Endothelial cell (in vitro differentiated cells): Measurements from ENCODE around the gene MRPS10. TPM values are rescaled to one million over a fixed set of nuclear protein-coding genes. Genes with fewer than 3 reads are reported as not detected.
"Not testable (repeated sequence)": the region's sequence is repeated elsewhere in the genome, so short reads cannot be mapped to it uniquely, and the experiment has no call there.

Source experiments
- DNase-seq: peaks from one replicate; pipeline ENCODE4 v3.0.0; 2021; ENCODE audit warnings: low spot score
- H3K27ac Mint-ChIP-seq: one replicate; pipeline ENCODE4 v1.8.0; 2021; ENCODE audit warnings: mixed read lengths, inconsistent platforms; ENCODE audit not compliant: unreplicated experiment
- H3K27me3 Mint-ChIP-seq: one replicate; pipeline ENCODE4 v1.8.0; 2021; ENCODE audit warnings: mild to moderate bottlenecking, moderate library complexity, mixed read lengths, inconsistent platforms; ENCODE audit not compliant: unreplicated experiment
- H3K36me3 Mint-ChIP-seq: one replicate; pipeline ENCODE4 v1.8.0; 2021; ENCODE audit warnings: mild to moderate bottlenecking, low read depth, mixed read lengths, inconsistent platforms; ENCODE audit not compliant: unreplicated experiment
- H3K4me1 Mint-ChIP-seq: one replicate; pipeline ENCODE4 v1.8.0; 2021; ENCODE audit warnings: mild to moderate bottlenecking, mixed read lengths, inconsistent platforms; ENCODE audit not compliant: unreplicated experiment
- H3K4me3 Mint-ChIP-seq: one replicate; pipeline ENCODE4 v1.8.0; 2021; ENCODE audit warnings: mild to moderate bottlenecking, mixed read lengths, inconsistent platforms; ENCODE audit not compliant: unreplicated experiment
- H3K9me3 Mint-ChIP-seq: one replicate; pipeline ENCODE4 v1.8.0; 2021; ENCODE audit warnings: mixed read lengths, inconsistent platforms; ENCODE audit not compliant: unreplicated experiment
- total RNA-seq: library from RNA; stranded (reverse); fragmentation: NEBNext Ultra II Directional; extraction: Animal tissue kit (Norgen Biotek cat#: 25700); gene quantifications from one replicate; pipeline ENCODE4 v1.2.1, GENCODE V29; 2021; ENCODE audit not compliant: unreplicated experiment
- TF ChIP-seq, protein P1 (sequence below): fragments of 200-600 bp; sonication (generic); IDR thresholded peaks from one replicate; pipeline ENCODE4 v1.5.0; 2021; ENCODE audit warnings: antibody characterized with exemption; ENCODE audit not compliant: unreplicated experiment

MRPS10 gene
- total RNA-seq, 1 donor from 2014 or later: 21.9 TPM

- Mint-ChIP-seq H3K9me3 (no peaks in the 10 kb centered on the region), H3K4me3 (no peak within 1 kb of the TSS), H3K27ac (no peak within 1 kb of the TSS), H3K36me3 (peaks cover 4% of the 10 kb centered on the region), H3K4me1 (no peaks in the 10 kb centered on the region), H3K27me3 (peaks cover 4% of the 10 kb centered on the region)
- TF ChIP-seq, protein P1, sequence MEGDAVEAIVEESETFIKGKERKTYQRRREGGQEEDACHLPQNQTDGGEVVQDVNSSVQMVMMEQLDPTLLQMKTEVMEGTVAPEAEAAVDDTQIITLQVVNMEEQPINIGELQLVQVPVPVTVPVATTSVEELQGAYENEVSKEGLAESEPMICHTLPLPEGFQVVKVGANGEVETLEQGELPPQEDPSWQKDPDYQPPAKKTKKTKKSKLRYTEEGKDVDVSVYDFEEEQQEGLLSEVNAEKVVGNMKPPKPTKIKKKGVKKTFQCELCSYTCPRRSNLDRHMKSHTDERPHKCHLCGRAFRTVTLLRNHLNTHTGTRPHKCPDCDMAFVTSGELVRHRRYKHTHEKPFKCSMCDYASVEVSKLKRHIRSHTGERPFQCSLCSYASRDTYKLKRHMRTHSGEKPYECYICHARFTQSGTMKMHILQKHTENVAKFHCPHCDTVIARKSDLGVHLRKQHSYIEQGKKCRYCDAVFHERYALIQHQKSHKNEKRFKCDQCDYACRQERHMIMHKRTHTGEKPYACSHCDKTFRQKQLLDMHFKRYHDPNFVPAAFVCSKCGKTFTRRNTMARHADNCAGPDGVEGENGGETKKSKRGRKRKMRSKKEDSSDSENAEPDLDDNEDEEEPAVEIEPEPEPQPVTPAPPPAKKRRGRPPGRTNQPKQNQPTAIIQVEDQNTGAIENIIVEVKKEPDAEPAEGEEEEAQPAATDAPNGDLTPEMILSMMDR: no peak
- no peak for DNase-seq
Observed at GRCh38 chr6:42173101-42173500, 44.6 kb downstream of the MRPS10 start, which contains the start of gene GUCA1A. TSS of gene GUCA1A (plus strand) at chr6:42173364. CDS start at chr6:42173614, 250 bp downstream.

DNA sequence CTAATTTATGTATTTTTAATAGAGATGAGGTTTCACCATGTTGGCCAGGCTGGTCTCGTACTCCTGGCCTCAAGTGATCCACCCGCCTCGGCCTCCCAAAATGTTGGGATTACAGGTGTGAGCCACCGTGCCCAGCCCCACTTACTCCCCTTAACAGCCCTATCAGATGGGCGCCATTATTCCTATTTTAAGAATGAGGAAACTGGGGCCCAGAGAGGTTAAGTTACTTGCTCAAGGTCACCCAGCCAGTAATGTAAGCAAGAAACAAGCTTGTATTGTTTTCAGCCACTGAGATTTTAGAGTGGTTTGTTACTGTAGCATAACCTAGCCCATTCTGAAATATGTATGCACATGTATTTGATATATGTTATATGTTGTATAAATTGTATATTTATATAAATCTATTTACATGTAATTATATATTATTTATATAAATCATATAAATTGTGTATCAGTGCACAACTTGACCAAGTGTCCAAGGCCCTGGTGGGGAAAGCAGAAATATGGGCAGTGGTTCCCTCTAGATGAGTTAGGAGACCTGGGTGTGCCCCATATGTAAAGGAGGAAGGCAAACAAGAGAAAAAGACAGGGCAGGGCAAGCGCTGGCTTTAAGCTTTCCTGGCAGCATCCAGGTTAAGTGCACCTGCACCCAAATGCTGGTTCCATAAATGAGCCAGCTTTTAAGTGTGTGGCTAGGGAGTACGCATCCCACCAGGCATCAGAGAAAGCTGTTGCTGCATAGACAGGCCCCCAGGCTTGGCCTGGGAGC is 45.7 kb downstream of the MRPS10 start:
- no peaks in the 10 kb centered on the region for H3K9me3 Mint-ChIP-seq
- H3K36me3 Mint-ChIP-seq: no peaks in the 10 kb centered on the region
- H3K4me1 Mint-ChIP-seq: no peaks in the 10 kb centered on the region
- H3K27me3 Mint-ChIP-seq: peaks cover 4% of the 10 kb centered on the region
- no peak for DNase-seq
- no peak overlapping the region for H3K27ac Mint-ChIP-seq
- TF ChIP-seq, protein P1: no peak
- no peak overlapping the region for H3K4me3 Mint-ChIP-seq

- not testable (repeated sequence) for H3K4me3 Mint-ChIP-seq, H3K4me1 Mint-ChIP-seq, H3K9me3 Mint-ChIP-seq, H3K36me3 Mint-ChIP-seq, H3K27ac Mint-ChIP-seq, H3K27me3 Mint-ChIP-seq, DNase-seq
Observed at GRCh38 chr6:42169780-42170179, 47.9 kb downstream of the MRPS10 start.

GRCh38 chr6:42168650-42169049 is 49.0 kb downstream of the MRPS10 start:
- H3K36me3 Mint-ChIP-seq: no peaks in the 10 kb centered on the region
- H3K27me3 Mint-ChIP-seq: peaks cover 4% of the 10 kb centered on the region
- peaks cover 3% of the 10 kb centered on the region for H3K4me1 Mint-ChIP-seq
- no peak for DNase-seq
- TF ChIP-seq, protein P1: no peak
- H3K27ac Mint-ChIP-seq: no peak overlapping the region
- no peak overlapping the region for H3K4me3 Mint-ChIP-seq
- H3K9me3 Mint-ChIP-seq: no peaks in the 10 kb centered on the region

GRCh38 chr6:42166444-42167141 is 51.1 kb downstream of the MRPS10 start:
- peaks cover 3% of the 10 kb centered on the region for H3K4me1 Mint-ChIP-seq
- TF ChIP-seq, protein P1: peak; percentile 93
- H3K9me3 Mint-ChIP-seq: no peaks in the 10 kb centered on the region
- H3K4me3 Mint-ChIP-seq: no peak overlapping the region
- H3K27me3 Mint-ChIP-seq: peaks cover 4% of the 10 kb centered on the region
- peak; percentile 88 for DNase-seq
- no peak overlapping the region for H3K27ac Mint-ChIP-seq
- H3K36me3 Mint-ChIP-seq: no peaks in the 10 kb centered on the region
